GM04503 (cell line): Measurements from ENCODE around the gene ADAMTSL2.

Source experiments
- DNase-seq: peaks from one replicate; pipeline ENCODE4 v3.0.0-alpha.2; 2012; ENCODE audit warnings: low read depth

Gene ADAMTSL2

DNA sequence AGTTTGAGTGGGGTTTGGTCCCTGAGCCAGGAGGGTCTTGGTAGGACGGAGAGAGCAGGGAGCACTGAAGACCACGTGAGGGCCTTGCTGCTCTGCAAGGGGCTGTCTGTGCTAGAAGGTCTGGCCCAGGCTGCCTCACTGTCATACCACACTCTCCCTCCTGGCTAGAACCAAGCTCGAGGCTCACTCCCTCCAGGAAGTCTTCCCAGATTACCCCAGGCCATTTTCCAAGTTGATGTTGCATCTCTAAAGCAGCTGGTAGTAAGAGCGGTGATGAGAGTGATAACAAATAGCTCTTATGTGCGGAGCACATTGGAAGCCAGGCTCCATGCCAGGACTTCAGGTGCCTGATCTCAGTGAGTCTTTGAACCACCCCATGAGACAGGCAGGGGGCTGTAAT is 16.3 kb upstream of the ADAMTSL2 start:
- DNase-seq, result no peak

DNA sequence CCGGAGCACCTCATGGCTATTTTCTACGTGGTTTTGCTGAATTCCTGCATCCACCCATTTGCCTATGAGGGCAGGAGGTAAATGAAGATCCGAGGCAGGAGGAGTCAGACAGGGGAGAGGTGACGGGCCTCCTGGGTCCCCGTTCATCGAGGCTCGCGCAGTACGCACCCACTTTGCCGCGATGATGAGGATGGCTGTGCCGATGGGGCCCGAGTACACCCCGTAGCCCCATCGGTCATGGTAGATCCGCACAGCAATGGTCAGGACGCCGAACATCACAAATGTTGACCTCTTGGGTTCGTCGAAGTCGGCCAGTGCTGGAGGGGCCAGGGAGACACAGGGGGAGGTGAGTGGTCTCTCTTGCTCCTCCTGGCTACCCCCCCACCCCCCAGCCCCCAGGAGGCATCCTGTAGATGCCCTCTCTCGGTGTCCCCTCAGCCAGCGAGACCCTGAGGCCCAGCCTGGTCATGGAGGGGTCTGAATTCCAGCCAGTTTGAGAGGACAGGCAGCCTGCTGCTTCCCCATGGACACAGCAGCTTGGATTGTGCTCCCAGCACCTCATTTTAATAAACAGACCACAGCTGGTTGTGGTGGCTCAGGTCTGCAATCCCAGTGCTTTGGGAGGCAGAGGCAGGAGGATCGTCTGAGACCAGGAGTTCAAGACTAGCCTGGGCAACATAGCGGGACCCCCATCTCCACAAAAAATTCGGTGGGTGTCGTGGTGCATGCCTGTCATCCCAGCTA is 15.6 kb upstream of the ADAMTSL2 start:
- DNase-seq, result no peak

DNA sequence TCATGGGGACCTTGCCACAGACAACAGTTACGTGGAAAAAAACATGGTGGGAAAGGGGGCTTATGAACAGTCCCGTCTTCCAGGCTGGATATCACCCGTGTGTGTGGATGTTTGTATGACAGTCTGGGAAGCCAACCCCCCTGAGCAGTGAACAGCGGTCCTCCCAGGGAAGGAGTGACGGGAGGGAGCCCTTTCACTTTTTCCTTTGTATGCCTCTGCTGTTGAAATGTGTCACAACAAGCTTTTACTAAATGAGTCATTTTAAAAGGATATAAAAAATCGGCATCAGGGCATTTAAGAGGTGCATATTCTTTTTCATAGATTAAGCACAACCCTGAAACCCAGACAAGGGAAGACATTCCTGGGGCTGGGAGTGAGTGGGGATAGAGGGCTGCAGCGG is 14.8 kb upstream of the ADAMTSL2 start:
- no peak for DNase-seq

DNA sequence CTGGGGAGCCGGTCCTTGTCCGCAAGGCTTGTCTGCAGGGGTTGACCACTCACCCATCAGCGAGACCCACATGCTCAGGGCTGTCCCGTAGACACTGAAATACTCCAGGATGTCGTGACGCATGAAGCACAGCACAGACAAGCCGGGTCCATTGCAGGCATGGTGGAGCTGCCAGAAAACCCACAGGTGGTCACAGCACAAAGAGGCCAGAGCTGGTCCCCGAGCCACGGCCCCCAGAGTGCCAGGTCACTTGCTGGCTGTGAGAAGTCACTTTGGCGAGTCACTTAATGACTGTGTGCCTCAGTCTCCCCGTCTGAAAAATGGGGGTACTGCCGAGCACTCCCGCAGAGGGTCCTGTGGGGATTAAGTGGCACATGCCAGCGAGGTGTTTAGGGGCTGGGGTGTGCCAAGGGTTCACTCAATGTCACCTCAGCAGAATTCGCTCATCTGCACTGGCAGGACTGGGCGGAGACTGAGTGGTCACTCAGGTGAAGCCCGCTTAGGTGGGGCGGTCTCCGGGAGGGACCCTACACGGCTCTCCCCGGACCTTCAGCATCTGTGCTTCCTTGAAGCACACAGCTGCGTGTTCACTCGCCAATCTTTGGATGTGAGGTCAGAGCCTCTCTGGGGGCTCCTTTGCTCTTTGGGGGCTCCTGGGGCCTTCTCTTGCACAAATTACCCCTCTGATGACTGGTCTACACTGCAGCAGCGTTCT is 14.2 kb upstream of the ADAMTSL2 start:
- no peak for DNase-seq

DNA sequence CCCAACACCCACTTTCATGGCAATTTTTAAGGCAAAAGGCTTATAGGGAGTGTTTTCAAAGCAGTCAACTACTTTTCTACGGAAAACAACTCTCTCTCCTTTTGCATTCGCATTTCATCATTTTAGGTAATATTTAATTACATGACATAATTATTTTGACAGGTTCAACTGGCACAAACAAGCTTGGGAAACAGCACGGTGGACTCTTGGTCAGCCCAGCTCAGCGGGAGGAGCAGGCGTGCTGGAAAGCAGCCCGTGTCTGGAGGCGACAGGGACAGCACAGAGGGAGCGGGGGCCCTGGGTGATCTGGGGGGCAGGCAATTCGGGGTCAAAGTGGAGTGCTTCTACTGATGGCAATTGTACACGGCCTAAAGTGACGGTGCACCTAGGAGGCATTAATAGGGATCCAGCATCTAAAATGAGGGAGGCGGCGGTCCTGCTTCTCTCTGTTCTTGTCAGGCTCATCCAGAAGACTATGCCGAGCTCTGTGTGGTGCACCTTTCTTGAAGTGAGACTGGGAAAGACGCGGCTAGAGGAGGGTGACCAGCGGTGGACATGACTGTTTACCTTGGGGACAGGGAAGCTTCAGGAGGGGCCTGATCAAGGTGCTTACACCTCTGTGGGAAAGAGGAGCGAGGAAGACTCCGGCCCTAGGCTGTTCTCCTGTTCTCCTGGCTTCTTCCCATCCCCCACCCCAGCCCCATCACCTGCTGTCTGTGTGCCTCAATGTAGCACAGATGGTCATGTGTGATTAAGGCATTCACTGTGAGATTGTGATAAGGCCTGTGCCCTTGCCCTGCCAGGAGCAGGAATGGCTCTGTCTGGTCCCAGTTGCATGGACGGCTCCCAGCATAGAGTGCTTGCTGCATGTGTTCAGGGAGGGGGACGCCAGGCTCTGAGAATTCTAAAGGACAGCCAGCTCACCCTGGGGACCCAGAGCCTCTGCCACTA is 13.1 kb upstream of the ADAMTSL2 start:
- DNase-seq, result no peak

DNA sequence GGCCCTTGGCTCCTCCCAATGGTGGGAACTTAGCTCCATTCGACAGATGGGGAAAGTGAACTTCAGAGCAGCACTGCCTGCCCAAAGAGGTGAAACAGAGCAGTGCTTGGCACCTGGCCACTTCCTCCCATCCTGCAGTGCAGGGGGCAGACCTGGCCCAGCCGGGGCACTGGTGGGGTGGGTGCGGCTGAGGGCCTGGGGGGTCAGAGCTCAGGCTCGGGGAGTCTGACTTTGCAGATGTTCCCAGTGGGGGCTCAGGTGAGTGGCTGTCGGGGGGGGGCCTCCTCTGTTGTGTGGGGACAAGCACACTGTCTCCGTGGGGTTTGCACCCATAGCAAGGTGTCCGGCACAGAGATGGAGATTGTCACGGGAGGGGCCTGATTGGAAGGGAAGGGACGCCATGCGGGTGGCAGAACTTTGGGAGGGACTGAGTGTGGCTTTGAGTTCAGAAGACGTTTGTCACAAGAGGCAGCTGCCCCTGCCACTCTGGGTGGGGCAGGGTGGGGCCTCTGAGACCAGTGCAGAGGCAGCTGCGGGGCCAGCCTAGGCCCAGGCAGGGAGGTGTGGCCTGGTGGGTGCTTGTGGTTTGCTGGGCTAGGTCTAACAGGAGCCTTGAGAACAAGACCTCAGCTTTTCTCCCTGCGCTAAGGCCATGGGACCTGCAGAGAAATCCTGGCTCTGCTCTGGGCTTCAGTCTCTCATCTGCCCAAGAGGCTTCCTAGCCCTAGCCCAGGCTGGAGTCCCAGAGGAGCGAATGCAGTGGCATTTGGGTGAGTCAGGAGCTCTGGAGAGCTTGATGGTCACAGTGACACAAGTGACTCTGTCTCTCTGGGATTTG is 12.2 kb upstream of the ADAMTSL2 start:
- DNase-seq, result no peak

DNA sequence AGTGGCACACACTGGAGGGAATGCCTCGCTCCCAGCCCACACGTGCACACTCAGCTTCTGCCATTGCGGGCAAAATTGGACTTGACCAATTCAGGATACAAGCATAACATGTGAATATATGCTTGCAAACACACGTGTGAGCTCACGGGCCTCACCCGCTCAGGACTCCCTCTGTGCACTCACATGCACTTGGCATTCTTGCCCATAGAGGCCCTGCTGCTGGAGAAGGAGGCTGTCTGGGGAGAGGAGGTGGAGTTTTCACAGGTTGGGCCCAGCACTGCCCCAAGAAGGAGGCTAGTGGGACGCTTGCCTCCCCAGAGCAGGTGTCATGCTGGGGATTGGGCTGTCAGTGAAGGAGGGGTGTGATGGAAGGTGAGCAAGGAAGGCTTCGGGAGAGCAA is 11.4 kb upstream of the ADAMTSL2 start:
- no peak for DNase-seq

DNA sequence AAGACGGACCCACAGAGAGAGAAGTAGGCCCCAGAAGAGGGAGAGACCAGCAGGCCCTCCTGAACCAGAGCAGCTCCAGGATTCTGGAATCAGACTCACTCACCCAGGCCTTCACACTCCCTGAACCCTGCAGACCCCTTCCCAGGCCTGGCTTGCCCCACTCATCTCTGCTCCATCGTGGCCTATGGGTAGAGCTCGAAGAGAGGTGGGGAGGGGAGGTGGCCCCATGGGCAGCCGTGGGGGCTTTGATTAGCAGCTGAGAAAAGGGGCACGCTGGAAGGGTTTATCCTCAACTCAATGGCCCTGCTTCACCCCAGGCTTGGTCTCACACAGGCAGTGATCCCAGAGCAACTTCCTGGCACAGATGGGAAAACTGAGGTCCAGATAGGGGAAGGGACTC is 10.4 kb upstream of the ADAMTSL2 start:
- no peak for DNase-seq

DNA sequence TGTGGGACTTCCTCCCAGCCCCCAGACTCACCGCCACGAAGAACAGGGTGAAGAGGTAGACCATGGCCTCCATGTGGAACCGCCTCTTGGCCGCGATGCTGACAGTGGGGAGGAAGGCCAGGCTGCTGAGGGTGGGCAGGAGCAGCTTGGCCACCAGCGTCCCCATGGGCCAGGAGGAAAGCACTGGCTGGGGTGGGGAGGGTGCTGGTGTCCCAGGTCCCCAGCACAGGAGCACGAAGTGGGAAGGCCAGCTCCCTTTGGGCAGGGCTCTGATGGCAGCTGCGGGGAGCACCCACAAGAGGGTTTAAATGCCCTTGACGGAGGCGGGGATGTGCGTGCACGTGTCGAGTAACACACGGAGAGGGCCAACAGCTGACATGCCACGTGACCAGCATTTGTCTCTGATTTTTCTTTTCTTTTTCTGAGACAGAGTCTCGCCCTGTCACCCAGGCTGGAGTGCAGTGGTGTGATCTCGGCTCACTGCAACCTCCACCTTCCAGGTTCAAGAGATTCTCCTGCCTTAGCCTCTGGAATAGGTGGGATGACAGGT is 9.8 kb upstream of the ADAMTSL2 start, which contains the start of gene MYMK:
TSS of gene MYMK (minus strand) at position 281 of the 550 bp plus-strand sequence. CDS start at position 166, 115 bp downstream.
- no peak for DNase-seq

DNA sequence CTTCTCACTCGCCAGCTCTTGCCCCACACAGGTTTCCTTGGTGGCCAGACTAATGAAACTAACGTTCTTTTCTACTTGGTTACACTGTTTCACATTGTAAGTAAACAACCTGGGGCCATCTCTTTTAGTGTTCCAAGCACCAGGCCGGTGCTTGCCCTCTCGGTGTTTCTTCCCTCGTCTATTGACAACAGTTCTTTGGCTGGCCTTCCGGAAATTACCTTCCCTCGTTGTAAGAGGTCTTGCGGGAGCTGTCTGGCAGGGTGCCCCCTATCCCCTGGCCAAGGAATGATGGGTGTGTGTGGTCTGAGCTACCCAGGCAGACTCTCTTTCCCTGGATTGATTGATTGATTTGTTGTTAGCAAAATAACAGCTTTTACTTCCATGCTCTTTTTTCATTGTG is 8.8 kb upstream of the ADAMTSL2 start:
- no peak for DNase-seq

DNA sequence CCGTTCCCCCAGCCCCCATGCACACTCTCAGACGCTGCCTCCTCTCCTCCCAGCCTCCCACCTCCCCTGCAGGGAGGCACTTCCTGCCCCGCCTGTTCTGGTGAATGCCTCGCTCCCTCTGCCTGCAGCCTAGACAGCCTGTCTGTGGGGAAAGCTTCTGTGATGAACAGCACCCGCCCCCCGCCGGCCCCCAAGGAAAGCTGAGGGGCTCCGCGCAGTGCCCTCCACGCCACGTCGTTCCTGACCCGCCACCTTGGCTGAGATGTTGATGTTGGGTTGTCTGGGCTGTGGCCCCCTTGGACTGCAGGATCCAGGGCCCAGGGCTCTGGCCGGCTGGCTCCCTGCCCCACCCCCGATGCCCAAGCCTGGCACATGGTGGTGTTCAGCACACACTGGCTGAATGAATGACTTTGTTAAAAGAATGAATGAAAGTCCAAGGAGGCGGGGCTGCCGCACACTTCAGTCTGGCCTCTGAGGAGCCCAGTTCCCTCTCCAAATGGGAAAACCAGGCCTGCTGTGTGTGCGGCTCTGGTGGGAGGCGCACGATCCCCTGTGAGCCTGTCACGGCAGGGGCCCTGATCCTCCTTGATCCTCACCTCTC is 7.7 kb upstream of the ADAMTSL2 start:
- no peak for DNase-seq

DNA sequence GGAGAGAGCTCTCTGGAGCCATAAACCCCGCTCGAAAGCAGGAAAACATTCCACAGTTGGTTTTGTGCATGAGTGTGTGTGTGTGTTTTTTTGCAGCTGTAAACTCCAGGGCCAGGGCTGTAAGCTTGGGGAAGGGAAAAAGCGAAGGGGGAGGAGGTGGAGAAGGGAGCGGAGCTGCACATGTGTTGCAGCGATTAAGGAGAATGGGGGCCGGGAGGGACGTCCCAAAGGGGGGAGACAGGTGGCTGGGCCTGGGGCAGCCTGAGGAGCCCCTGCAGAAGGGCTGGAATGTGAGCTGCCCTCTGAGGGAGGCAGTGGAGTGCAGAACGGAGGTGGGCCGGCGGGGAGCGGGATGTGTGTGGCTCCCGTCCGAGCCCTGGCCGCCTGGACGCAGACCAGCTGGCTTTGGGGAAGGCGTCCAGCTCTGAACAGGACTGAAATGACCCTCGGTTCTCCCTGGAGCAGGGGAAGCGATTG is 7.0 kb upstream of the ADAMTSL2 start:
- DNase-seq, result no peak

DNA sequence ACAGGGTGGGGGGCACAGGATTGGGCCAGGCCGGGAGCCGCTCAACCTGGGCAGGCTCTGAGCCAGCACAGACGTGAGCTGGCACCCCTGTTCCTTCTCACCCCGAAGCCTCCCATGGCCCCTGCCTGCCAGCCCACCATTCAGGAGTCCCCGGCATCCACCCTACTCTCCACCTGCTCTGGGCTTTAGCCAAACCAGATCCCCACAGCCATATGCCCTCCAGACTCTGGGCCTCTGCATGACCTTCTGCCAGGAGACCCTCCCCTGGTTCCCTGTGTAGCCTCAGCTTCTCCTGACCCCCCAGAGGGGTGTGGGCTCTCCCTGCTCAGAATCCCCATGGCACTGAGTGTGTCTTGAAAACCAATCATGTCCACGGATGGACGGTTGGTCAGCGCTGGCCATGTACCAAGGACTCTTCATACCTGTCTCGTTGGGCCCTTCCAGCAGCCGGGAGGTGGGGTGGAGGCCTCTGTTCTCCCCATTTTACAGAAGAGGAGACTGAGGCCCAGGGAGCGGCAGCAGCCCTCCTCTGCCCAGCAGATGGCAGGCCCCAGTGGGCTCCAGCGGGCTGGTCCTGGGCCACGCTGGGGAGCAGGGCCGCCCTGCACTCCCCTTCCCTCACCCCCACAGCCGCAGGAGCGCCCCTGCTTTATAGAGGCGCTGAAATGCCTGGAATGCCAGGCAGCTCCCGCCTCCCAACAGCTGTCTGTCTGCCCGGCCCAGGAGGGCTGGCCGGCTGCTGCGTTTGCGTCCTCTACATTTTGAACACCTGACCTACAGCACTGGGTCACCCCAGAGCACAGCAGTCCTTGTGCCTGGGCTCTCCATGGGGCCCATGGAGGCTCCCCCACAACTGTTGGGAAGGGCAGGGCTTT is 6.3 kb upstream of the ADAMTSL2 start:
- no peak for DNase-seq

DNA sequence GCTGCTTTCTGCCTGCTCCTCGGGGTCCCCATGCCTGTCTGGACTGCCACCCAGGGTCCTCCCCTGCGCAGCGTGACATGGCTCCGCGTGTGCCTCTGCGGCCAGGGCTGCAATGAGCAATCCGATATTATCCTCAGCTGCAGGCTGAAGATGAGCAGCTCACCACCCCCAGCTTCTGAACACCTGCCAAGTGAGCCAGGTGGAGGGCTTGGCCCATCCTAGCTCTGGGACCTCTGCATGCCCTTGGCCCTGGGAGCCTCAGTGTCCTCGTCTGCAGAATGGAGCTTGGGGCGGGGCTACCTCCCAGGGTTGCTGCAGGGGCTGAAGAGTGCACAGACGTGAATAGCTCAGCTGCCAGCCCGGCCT is 5.6 kb upstream of the ADAMTSL2 start:
- no peak for DNase-seq

DNA sequence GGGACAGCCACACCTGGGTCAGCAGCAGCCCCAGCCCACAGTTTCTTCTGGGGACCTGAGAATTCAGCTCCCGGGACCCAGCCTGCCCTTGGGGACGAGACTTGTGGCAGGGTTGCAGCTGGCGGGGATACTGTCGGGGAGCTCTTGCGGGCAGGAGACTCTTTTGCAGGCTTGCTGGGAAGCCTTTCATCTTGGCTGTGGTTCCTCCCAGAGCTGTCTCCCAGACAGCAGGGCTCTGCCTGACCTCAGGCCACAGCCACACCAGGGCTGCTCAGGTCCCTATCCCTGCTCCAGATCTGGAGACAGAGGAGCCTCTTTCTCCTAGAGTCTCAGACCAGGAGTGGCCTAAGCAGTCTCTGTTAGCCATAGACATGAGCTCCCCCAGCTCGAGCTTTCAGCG is 5.0 kb upstream of the ADAMTSL2 start:
- DNase-seq, result no peak

DNA sequence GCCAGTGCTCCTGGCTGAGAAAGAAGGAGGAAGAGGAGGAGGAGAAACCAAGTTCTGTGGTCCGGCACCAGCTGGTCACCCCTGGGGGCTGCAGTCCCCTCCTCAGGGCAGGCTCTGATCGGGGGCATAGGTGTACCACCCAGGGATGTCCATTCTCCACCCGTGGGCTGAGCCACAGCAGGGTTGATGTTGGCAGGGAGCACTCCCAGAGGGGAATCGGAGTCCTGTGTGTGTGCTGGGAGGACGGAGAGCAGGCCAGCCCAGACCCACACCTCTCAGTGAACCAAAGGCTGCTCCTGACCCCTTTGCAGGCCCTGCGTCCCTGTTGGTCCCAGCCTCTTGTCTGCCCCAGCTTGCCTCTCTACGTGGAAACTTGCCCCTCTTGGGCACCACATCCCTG is 4.6 kb upstream of the ADAMTSL2 start:
- DNase-seq, result no peak

DNA sequence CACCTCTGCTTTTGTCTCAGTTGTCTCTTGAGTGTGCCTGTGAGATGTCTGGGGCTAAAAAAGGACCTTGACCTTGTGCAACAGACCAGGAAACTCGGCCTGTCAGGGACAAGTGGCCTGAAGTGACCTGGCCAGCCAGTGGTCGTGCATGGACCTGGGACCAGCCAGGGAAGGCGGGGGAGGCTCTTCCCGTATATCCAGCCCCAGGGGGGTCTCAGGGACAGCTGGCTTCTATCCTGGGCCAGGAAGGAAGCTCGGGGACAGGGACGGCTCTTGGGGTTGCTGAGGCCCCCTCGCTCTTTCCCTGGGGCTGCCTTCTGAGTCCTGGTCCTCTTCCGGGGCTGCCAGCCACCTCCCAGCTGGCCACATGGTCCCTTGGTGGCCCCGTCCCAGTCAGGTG is 3.2 kb upstream of the ADAMTSL2 start:
- no peak for DNase-seq

DNA sequence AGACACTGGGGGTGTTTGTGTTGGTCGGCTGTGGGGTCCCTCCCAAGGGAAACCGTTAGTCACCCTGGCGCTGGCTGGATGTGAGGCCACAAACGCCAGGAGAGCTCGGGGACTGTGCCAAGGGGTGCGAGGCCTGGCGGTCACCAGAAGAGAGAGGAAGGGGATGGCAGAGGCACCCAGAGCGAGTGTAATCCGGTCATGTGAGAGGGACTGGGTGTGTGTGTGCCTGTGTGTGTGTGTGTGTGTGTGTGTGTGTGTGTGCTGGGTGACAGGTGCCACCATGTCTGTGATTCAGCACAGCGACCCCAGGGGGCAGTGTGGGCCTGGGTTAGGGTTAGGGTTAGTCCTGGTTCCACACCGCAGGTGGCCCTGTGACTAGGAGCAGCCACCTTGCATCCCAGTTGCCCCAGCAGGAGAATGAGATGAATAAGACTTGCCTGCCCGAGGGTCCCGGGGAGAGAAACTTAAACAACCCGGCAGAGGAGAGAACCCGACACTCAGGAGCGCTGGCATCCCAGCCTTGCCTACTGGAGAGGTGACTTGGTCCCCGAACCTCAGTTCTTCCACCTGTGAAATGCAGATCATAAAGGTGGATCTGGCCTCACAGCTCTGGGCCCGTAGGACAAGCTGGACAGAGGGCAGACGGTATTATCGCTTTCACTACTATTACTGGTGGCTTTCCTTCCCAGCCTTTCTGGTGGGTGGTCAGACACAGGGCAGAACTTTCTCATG is 1.4 kb upstream of the ADAMTSL2 start:
- DNase-seq, result no peak

DNA sequence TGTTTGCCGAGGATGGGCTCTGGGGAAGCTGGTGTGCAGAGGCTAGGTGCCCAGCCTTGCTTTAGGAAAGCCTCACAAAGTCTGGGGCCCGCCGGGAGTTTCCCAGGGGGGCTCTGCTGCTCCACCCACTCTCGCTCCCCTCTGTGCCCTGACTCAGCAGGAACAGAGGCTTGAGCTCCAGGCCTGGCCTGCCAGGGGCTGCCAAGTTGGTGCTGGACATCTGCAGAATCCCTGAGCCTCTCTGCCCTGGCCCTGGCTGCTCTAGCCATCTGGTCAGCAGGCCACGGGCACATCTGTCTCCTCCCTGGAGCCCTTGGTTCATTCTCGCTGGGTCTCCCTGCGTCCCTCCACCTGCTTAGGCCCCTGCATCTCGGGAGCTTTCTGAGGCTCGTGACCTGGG is 647 bp upstream of the ADAMTSL2 start:
- DNase-seq, result no peak
